Measurements from ENCODE around the gene ASH1L.
"Not testable (repeated sequence)": the region's sequence is repeated elsewhere in the genome, so short reads cannot be mapped to it uniquely, and the experiment has no call there.

ASH1L gene

GRCh38 chr1:155466996-155467395 is 95.6 kb downstream of the ASH1L start:
- H3K4me1 Mint-ChIP-seq (ENCODE audit: low read depth) = peaks cover 5% of the 10 kb centered on the region
- peaks cover 11% of the 10 kb centered on the region for H3K9me3 Mint-ChIP-seq
- H3K36me3 Mint-ChIP-seq (ENCODE audit: low read depth) = peaks cover 26% of the 10 kb centered on the region
- H3K4me3 Mint-ChIP-seq = no peak overlapping the region
- H3K27me3 Mint-ChIP-seq = no peaks in the 10 kb centered on the region
- intact Hi-C loops (cut with micrococcal nuclease) = no loop called here
- H3K27ac Mint-ChIP-seq = no peak overlapping the region

GRCh38 chr1:155466617-155466972 is 96.0 kb downstream of the ASH1L start:
- peaks cover 26% of the 10 kb centered on the region for H3K36me3 Mint-ChIP-seq (ENCODE audit: low read depth)
- H3K27ac Mint-ChIP-seq = no peak overlapping the region
- intact Hi-C loops (cut with micrococcal nuclease) = no loop called here
- peaks cover 6% of the 10 kb centered on the region for H3K9me3 Mint-ChIP-seq
- no peaks in the 10 kb centered on the region for H3K27me3 Mint-ChIP-seq
- no peak overlapping the region for H3K4me3 Mint-ChIP-seq
- H3K4me1 Mint-ChIP-seq (ENCODE audit: low read depth) = peaks cover 5% of the 10 kb centered on the region

- H3K4me3 Mint-ChIP-seq = no peak overlapping the region
- H3K9me3 Mint-ChIP-seq = no peaks in the 10 kb centered on the region
- no peaks in the 10 kb centered on the region for H3K27me3 Mint-ChIP-seq
- H3K27ac Mint-ChIP-seq = no peak overlapping the region
- H3K36me3 Mint-ChIP-seq (ENCODE audit: low read depth) = peaks cover 24% of the 10 kb centered on the region
- peaks cover 5% of the 10 kb centered on the region for H3K4me1 Mint-ChIP-seq (ENCODE audit: low read depth)
- intact Hi-C loops (cut with micrococcal nuclease) = no loop called here
These were observed 98.5 kb downstream of the ASH1L start for GRCh38 chr1:155463865-155464650.

GRCh38 chr1:155458111-155458510 is 104.5 kb downstream of the ASH1L start:
- intact Hi-C loops (cut with micrococcal nuclease) = no loop called here
- Mint-ChIP-seq H3K27ac (no peak overlapping the region), H3K4me1 (ENCODE audit: low read depth) (no peaks in the 10 kb centered on the region), H3K27me3 (no peaks in the 10 kb centered on the region), H3K4me3 (no peak overlapping the region), H3K9me3 (no peaks in the 10 kb centered on the region), H3K36me3 (ENCODE audit: low read depth) (peaks cover 74% of the 10 kb centered on the region)

GRCh38 chr1:155457266-155457665 is 105.3 kb downstream of the ASH1L start:
- Mint-ChIP-seq H3K9me3 (no peaks in the 10 kb centered on the region), H3K27ac (no peak overlapping the region), H3K4me1 (ENCODE audit: low read depth) (no peaks in the 10 kb centered on the region), H3K36me3 (ENCODE audit: low read depth) (peaks cover 79% of the 10 kb centered on the region), H3K27me3 (no peaks in the 10 kb centered on the region), H3K4me3 (no peak overlapping the region)
- intact Hi-C loops (cut with micrococcal nuclease) = no loop called here

GRCh38 chr1:155455588-155456195 is 106.9 kb downstream of the ASH1L start:
- Mint-ChIP-seq H3K36me3 (ENCODE audit: low read depth) (peaks cover 83% of the 10 kb centered on the region), H3K27me3 (no peaks in the 10 kb centered on the region), H3K9me3 (no peaks in the 10 kb centered on the region), H3K27ac (no peak overlapping the region), H3K4me3 (no peak overlapping the region), H3K4me1 (ENCODE audit: low read depth) (no peaks in the 10 kb centered on the region)
- intact Hi-C loops (cut with micrococcal nuclease) = no loop called here

GRCh38 chr1:155454096-155454495 is 108.5 kb downstream of the ASH1L start:
- Mint-ChIP-seq H3K4me1 (ENCODE audit: low read depth) (no peaks in the 10 kb centered on the region), H3K4me3 (no peak overlapping the region), H3K36me3 (ENCODE audit: low read depth) (peaks cover 90% of the 10 kb centered on the region), H3K27me3 (no peaks in the 10 kb centered on the region), H3K9me3 (no peaks in the 10 kb centered on the region), H3K27ac (no peak overlapping the region)
- intact Hi-C loops (cut with micrococcal nuclease) = no loop called here

- no peak overlapping the region for H3K27ac Mint-ChIP-seq
- intact Hi-C loops (cut with micrococcal nuclease) = no loop called here
- H3K9me3 Mint-ChIP-seq = no peaks in the 10 kb centered on the region
- H3K4me3 Mint-ChIP-seq = no peak overlapping the region
- H3K27me3 Mint-ChIP-seq = no peaks in the 10 kb centered on the region
- peaks cover 90% of the 10 kb centered on the region for H3K36me3 Mint-ChIP-seq (ENCODE audit: low read depth)
- no peaks in the 10 kb centered on the region for H3K4me1 Mint-ChIP-seq (ENCODE audit: low read depth)
These were observed 109.5 kb downstream of the ASH1L start for GRCh38 chr1:155453141-155453540.

- intact Hi-C loops (cut with micrococcal nuclease) = no loop called here
- peaks cover 85% of the 10 kb centered on the region for H3K36me3 Mint-ChIP-seq (ENCODE audit: low read depth)
- no peak overlapping the region for H3K4me3 Mint-ChIP-seq
- H3K4me1 Mint-ChIP-seq (ENCODE audit: low read depth) = no peaks in the 10 kb centered on the region
- H3K27me3 Mint-ChIP-seq = no peaks in the 10 kb centered on the region
- H3K9me3 Mint-ChIP-seq = no peaks in the 10 kb centered on the region
- H3K27ac Mint-ChIP-seq = no peak overlapping the region
These were observed 111.4 kb downstream of the ASH1L start for GRCh38 chr1:155451199-155451598.

- H3K27me3 Mint-ChIP-seq; H3K9me3 Mint-ChIP-seq; H3K4me1 Mint-ChIP-seq (ENCODE audit: low read depth); H3K27ac Mint-ChIP-seq; H3K4me3 Mint-ChIP-seq; intact Hi-C loops (cut with micrococcal nuclease): not testable (repeated sequence)
- H3K36me3 Mint-ChIP-seq (ENCODE audit: low read depth) = peaks cover 41% of the 10 kb centered on the region
These were observed 120.2 kb downstream of the ASH1L start for GRCh38 chr1:155442431-155442830.

- no peaks in the 10 kb centered on the region for H3K27me3 Mint-ChIP-seq
- H3K4me1 Mint-ChIP-seq (ENCODE audit: low read depth) = peaks cover 16% of the 10 kb centered on the region
- H3K27ac Mint-ChIP-seq = peak overlapping the region; percentile 27
- intact Hi-C loops (cut with micrococcal nuclease) = no loop called here
- H3K9me3 Mint-ChIP-seq = no peaks in the 10 kb centered on the region
- H3K4me3 Mint-ChIP-seq = no peak overlapping the region
- H3K36me3 Mint-ChIP-seq (ENCODE audit: low read depth) = peaks cover 64% of the 10 kb centered on the region
These were observed 125.2 kb downstream of the ASH1L start for GRCh38 chr1:155437405-155437804.

GRCh38 chr1:155433831-155434389 is 128.7 kb downstream of the ASH1L start:
- H3K27me3 Mint-ChIP-seq; H3K4me3 Mint-ChIP-seq; intact Hi-C loops (cut with micrococcal nuclease); H3K9me3 Mint-ChIP-seq; H3K27ac Mint-ChIP-seq: not testable (repeated sequence)
- H3K4me1 Mint-ChIP-seq (ENCODE audit: low read depth) = peaks cover 16% of the 10 kb centered on the region
- peaks cover 79% of the 10 kb centered on the region for H3K36me3 Mint-ChIP-seq (ENCODE audit: low read depth)

- intact Hi-C loops (cut with micrococcal nuclease); H3K27ac Mint-ChIP-seq; H3K27me3 Mint-ChIP-seq; H3K9me3 Mint-ChIP-seq; H3K4me3 Mint-ChIP-seq: not testable (repeated sequence)
- Mint-ChIP-seq H3K4me1 (ENCODE audit: low read depth) (peaks cover 14% of the 10 kb centered on the region), H3K36me3 (ENCODE audit: low read depth) (peaks cover 73% of the 10 kb centered on the region)
These were observed 129.3 kb downstream of the ASH1L start for GRCh38 chr1:155433128-155433830.

- H3K36me3 Mint-ChIP-seq (ENCODE audit: low read depth) = peaks cover 56% of the 10 kb centered on the region
- H3K27me3 Mint-ChIP-seq = no peaks in the 10 kb centered on the region
- no peak overlapping the region for H3K4me3 Mint-ChIP-seq
These were observed 138.5 kb downstream of the ASH1L start for GRCh38 chr1:155424091-155424490.

More at GRCh38 chr1:155424091-155424490, 138.5 kb downstream of the ASH1L start:
- Mint-ChIP-seq H3K9me3 (no peaks in the 10 kb centered on the region), H3K4me1 (ENCODE audit: low read depth) (no peaks in the 10 kb centered on the region), H3K27ac (no peak overlapping the region)
- intact Hi-C loops (cut with micrococcal nuclease) = no loop called here
